ENCODE data around the gene EGFL7. TPM values are rescaled to one million over a fixed set of nuclear protein-coding genes. Genes with fewer than 3 reads are reported as not detected.

Gene EGFL7
- total and polyA plus RNA-seq, 2 of the 13 experiments (the other 11 are each of a cell fraction or from before 2014, with no cell fraction given) = 0.20 to 5.1 TPM

DNA sequence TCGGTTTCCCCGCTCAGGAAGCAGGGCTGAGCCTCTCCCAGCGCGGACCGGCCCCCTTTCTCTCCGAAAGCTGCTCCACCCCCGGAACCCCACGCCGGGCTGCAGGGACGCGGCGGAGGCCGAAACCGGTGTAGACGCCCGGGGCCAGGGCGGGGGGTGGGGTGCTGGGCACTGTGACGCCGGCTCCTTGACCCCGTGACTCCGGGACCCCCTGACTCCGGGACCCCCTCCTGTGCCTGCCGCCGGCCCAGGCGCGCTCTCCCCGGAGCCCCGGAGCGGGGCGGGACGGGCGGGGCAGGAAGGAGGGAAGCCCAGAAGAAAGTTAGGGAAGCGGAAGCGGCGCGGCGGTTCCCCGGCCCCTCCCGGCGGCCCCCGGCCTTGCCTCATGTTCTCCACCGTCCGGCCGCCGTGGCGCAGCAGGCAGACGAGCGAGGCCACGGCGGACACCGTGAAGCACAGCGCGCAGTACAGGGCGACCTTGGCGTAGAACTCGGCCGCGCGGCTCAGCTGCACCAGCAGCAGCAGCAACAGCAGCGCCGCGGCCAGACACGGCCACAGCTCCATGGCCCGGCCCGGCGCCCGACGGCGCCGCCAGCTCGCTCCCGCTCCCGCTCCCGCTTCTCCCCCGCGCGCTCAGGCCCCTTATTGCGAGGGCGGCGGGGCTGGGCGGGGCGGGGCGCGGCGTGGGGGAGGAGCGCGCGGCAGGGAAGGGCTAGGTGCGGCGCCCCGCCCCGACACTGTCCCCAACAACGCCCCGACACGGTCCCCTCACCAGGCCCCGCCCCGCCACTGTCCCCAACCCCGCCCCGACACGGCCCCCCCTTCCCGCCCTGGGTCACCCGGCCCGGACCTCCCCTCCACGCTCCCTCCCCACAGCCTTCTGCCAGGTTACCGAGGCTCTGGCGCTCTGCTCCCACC lies 24.3 kb downstream of the EGFL7 start, which contains the start of gene AGPAT2:
AGPAT2 (minus strand) TSS at position 664 of the 918 bp plus-strand sequence; CDS start at position 564, 100 bp downstream.
- ChIA-PET POLR2A (interaction anchor here (1.6 kb wide), 1 partner anchor 10 kb away, joined by 4 read pairs; no protein-coding TSS in a partner anchor), CTCF (ENCODE audit: low intra/inter-chr PET ratio, low total read pairs) (no interaction called here)
- ATAC-seq = peak; percentile 64
- H3K36me3 ChIP-seq (replicated peaks in 1 of 2; ENCODE audit: control insufficient read depth in 1 of 2, insufficient read depth in 2 of 2, low read length in 2 of 2) = no peaks in the 10 kb centered on the region
- H3K9me3 ChIP-seq (ENCODE audit: low read length) = no peaks in the 10 kb centered on the region
- no peaks in the 10 kb centered on the region for H4K20me1 ChIP-seq (ENCODE audit: insufficient read depth, low read length)
- no peak within 1 kb of the TSS for H2AFZ ChIP-seq (ENCODE audit: low read length)
- H3K4me2 ChIP-seq (ENCODE audit: low read depth, low read length) = peak within 1 kb of the TSS; percentile 68
- H3K4me3 ChIP-seq (replicated peaks in 1 of 3; ENCODE audit: insufficient read depth in 1 of 3, low read depth in 2 of 3, low read length in 3 of 3) = peak within 1 kb of the TSS; percentile 42 to 75 (median 57); a peak in 5 of 6 replicates
- peak within 1 kb of the TSS; percentile 54; the same call in 1 of the 2 replicates for H3K9ac ChIP-seq (ENCODE audit: insufficient read depth, low read depth, low read length)
- intact Hi-C loops (cut with micrococcal nuclease; ENCODE audit: unreplicated experiment) = no loop called here
- 0% methylated on average over 10 of the region's 106 CpGs for WGBS (ENCODE audit: low lambda C conversion rate)
- H3K27me3 ChIP-seq (ENCODE audit: control insufficient read depth in 1 of 2, insufficient read depth in 2 of 2, low read length in 2 of 2) = peaks cover 17 to 62% of the 10 kb centered on the region in 2 experiments
- H3K27ac ChIP-seq (ENCODE audit: extremely low read length, insufficient read depth, low read length) = no peak within 1 kb of the TSS
- in situ Hi-C loops (cut with HindIII; ENCODE audit: extremely low pct_ligation_motif_present, low pct_unique_long_range_greater_than_20kb) = no loop called here
- H3K4me1 ChIP-seq (ENCODE audit: insufficient read depth, low read length) = peaks cover 47% of the 10 kb centered on the region
- no TSS peak for BruUV-seq (replicated peaks)
- H3K79me2 ChIP-seq (ENCODE audit: insufficient read depth, low read length) = no peaks in the 10 kb centered on the region
- DNase-seq (ENCODE audit: low spot score) = no peak
- no peak for FAIRE-seq
- TF ChIP-seq, protein P1, sequence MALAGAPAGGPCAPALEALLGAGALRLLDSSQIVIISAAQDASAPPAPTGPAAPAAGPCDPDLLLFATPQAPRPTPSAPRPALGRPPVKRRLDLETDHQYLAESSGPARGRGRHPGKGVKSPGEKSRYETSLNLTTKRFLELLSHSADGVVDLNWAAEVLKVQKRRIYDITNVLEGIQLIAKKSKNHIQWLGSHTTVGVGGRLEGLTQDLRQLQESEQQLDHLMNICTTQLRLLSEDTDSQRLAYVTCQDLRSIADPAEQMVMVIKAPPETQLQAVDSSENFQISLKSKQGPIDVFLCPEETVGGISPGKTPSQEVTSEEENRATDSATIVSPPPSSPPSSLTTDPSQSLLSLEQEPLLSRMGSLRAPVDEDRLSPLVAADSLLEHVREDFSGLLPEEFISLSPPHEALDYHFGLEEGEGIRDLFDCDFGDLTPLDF (CRISPR knock-in tag; IDR thresholded peaks at IDR 0.05) = no peak
- no peak for TF ChIP-seq PAF1 (CRISPR knock-in tag; IDR thresholded peaks at IDR 0.05)
- TF ChIP-seq ZNF777 (CRISPR knock-in tag; IDR thresholded peaks at IDR 0.05) = peak; percentile 81; the same call in 1 of the 2 replicates
- peak; percentile 26 for TF ChIP-seq HNRNPLL (IDR thresholded peaks at IDR 0.05; ENCODE audit: low read depth, low read length, poor library complexity, severe bottlenecking)
- 0 out of 2 replicates have a peak, but pooled peaks have one; percentile 20 for TF ChIP-seq TGIF2 (CRISPR knock-in tag; IDR thresholded peaks at IDR 0.05)
- TF ChIP-seq ATRX (CRISPR knock-in tag; IDR thresholded peaks at IDR 0.05; ENCODE audit: borderline replicate concordance) = no peak
- TF ChIP-seq MIXL1 (CRISPR knock-in tag; IDR thresholded peaks at IDR 0.05) = no peak
- no peak for TF ChIP-seq CHD2 (IDR thresholded peaks at IDR 0.05; ENCODE audit: low read depth, low read length)
- TF ChIP-seq MTF2 (CRISPR knock-in tag; IDR thresholded peaks at IDR 0.05; ENCODE audit: borderline replicate concordance) = peak; percentile 37; the same call in 1 of the 2 replicates
- TF ChIP-seq, protein P2, sequence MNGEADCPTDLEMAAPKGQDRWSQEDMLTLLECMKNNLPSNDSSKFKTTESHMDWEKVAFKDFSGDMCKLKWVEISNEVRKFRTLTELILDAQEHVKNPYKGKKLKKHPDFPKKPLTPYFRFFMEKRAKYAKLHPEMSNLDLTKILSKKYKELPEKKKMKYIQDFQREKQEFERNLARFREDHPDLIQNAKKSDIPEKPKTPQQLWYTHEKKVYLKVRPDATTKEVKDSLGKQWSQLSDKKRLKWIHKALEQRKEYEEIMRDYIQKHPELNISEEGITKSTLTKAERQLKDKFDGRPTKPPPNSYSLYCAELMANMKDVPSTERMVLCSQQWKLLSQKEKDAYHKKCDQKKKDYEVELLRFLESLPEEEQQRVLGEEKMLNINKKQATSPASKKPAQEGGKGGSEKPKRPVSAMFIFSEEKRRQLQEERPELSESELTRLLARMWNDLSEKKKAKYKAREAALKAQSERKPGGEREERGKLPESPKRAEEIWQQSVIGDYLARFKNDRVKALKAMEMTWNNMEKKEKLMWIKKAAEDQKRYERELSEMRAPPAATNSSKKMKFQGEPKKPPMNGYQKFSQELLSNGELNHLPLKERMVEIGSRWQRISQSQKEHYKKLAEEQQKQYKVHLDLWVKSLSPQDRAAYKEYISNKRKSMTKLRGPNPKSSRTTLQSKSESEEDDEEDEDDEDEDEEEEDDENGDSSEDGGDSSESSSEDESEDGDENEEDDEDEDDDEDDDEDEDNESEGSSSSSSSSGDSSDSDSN (CRISPR knock-in tag; IDR thresholded peaks at IDR 0.05) = peak; percentile 55; the same call in 1 of the 2 replicates
- TF ChIP-seq, protein P3, sequence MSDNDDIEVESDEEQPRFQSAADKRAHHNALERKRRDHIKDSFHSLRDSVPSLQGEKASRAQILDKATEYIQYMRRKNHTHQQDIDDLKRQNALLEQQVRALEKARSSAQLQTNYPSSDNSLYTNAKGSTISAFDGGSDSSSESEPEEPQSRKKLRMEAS (IDR thresholded peaks at IDR 0.05) = peak; percentile 51
- TF ChIP-seq PCBP1 (IDR thresholded peaks at IDR 0.05; ENCODE audit: borderline replicate concordance, low read depth, low read length) = no peak
- TF ChIP-seq KDM5B (CRISPR knock-in tag; IDR thresholded peaks at IDR 0.05; ENCODE audit: borderline replicate concordance) = peak; percentile 18; the same call in 1 of the 2 replicates
- TF ChIP-seq GABPB1 (CRISPR knock-in tag; IDR thresholded peaks at IDR 0.05) = peak; percentile 60; the same call in 1 of the 2 replicates
- TF ChIP-seq ZNF891 (CRISPR knock-in tag; IDR thresholded peaks at IDR 0.05) = no peak
- 0 out of 2 replicates have a peak, but pooled peaks have one; percentile 44 for TF ChIP-seq ARNT2 (CRISPR knock-in tag; IDR thresholded peaks at IDR 0.05; ENCODE audit: low read depth)
- TF ChIP-seq ZNF180 (CRISPR knock-in tag; IDR thresholded peaks at IDR 0.05; ENCODE audit: borderline replicate concordance, low read depth) = no peak
- TF ChIP-seq RNF2 (conservative IDR thresholded peaks at IDR 0.05; ENCODE audit: low read depth) = peak; percentile 45; the same call in 1 of the 2 replicates
- no peak for TF ChIP-seq KAT2B (IDR thresholded peaks at IDR 0.05; ENCODE audit: borderline replicate concordance, low read depth, low read length)
- TF ChIP-seq SALL1 (CRISPR knock-in tag; IDR thresholded peaks at IDR 0.05) = peak; percentile 41; the same call in 1 of the 2 replicates
- TF ChIP-seq ZNF674 (CRISPR knock-in tag; IDR thresholded peaks at IDR 0.05; ENCODE audit: low read depth) = no peak
- no peak for TF ChIP-seq NFIC (IDR thresholded peaks at IDR 0.05; ENCODE audit: low read length)

Measured in HepG2 (cell line).